NCI-H1417 (cell line): ENCODE data around the gene TEAD1.

ENCODE experiments used
- DNase-seq, 3 experiments: peaks; one replicate each; lab custom pipeline; 2025; lab: John Stamatoyannopoulos, UW

Gene TEAD1

DNA sequence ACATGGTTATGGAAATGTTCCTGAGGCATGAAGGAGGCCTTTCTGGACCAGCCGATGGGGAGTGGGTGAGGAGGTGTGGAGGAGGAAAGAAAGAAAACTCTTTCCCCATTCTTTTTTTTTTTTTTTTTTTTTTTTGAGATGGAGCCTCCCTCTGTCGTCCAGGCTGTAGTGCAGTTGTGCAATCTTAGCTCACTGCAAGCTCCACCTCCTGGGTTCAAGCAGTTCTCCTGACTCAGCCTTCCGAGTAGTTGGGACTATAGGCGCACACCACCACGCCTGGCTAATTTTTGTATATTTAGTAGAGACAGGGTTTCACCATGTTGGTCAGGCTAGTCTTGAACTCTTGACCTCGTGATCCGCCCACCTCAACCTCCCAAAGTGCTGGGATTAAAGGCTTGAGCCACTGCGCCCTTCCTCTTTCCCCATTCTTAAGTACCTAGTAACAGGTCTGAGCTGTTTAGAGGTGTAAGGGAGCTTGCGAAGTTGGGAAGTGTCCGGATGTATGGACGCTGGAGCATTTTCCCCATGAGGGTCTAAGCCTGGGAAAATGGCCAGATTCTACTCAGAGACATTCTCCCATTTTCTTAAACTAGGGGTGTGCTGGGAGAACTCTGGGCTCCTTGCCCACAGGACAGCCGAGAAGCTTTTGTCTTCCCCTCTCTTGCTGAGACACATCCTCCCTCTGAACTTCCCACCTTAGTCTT lies 135.8 kb downstream of the TEAD1 start:
- DNase-seq = no peak

GRCh38 chr11:12810568-12810894 lies 136.3 kb downstream of the TEAD1 start:
- DNase-seq = no peak

DNA sequence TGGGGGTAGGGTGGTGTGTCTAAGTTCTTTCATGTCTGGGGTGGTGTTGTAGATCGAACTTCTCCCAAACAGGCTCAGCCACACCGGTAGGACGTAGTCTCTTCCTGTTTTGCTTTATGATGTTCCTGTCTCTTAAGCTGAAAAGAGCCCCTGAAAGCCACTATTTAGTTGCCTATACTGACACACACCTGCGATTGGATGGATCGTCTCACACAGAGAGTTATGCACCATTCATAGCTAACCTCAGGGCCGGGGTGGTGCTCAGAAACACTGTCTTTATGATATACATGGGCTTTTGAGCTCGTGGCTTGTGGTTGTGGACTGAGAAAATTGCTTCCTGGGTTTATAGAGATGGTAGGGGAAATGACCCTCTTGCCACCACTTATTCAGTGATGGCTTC lies 137.6 kb downstream of the TEAD1 start:
- no peak for DNase-seq

DNA sequence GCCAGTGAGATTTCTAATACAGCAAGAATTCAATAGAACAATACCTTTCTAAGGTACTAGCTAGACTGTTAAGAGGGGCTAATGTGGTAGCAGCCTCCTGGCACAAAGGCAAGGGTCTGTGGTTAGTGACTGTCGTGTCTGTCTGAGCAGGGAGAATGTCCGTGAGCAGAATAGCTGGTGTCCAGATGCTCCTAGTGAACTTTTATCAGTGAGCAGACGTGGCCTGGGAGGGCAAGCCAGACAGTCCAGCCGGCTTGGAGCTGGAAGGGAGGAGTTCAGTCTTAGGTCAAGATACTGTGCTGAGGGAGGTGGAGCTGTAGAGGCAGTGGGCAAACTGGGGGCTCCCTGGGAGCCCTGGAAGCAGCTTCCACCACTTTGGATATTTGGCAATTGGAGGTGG lies 138.6 kb downstream of the TEAD1 start:
- DNase-seq = no peak

- no peak for DNase-seq
Measured at GRCh38 chr11:12813371-12814225, 139.4 kb downstream of the TEAD1 start.

GRCh38 chr11:12815129-12815480 lies 140.9 kb downstream of the TEAD1 start:
- DNase-seq = no peak

DNA sequence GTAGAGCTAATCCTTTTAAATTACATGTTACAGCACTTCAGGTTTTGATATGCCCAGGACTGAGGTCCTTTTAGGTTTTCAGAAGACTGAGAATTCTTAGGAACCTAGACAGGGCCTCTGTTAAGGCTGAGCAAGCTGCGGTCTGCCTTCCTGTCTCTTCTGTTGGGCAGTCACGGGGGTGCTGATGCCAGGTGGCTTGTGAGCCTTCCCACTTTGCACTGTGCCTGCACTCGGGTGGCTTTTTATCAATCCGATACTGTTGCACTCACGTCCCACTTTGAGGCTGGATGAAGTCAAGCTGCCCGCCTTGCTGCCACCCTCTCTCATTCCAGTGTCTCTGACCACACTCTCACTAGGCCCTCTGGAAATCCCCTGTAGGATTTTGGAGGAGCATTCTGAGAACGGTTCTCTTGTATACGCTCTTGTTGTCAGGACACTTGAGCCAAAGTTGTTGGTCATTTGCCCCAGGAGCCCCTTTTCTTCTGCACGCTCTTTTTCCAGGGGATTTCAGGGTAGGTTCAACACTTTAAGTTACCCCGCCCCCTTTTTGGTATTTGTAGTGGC lies 141.8 kb downstream of the TEAD1 start:
- DNase-seq = no peak

DNA sequence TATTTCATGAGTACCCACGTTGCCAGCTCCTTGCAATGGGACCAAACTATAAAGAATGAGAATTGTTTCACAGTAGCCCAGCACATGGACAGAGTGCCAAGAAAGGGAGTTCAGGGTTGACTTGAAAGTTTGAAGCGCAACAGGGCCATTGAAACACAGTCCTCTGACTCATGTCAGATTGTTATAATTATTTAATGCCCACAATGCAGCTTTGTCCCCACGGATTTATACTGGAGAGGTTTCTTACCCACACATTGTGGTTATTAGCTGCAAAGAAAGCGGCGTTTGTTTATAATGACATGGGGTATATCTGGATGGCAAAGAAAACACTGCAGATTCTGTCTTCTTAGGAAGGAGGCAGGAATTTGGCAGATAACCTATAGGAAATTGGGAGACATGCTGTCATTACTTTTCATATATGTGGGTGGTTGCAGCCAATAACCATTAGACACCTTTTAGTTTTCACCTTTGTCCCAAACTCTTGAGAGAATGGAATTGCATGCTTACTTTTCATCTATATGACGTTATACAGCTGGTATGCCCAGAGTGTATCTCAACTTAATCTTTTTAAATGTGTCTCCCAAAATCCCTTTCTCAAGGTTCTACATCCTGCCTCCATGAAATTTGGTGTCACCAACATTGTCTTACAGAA lies 143.6 kb downstream of the TEAD1 start:
- no peak for DNase-seq

DNA sequence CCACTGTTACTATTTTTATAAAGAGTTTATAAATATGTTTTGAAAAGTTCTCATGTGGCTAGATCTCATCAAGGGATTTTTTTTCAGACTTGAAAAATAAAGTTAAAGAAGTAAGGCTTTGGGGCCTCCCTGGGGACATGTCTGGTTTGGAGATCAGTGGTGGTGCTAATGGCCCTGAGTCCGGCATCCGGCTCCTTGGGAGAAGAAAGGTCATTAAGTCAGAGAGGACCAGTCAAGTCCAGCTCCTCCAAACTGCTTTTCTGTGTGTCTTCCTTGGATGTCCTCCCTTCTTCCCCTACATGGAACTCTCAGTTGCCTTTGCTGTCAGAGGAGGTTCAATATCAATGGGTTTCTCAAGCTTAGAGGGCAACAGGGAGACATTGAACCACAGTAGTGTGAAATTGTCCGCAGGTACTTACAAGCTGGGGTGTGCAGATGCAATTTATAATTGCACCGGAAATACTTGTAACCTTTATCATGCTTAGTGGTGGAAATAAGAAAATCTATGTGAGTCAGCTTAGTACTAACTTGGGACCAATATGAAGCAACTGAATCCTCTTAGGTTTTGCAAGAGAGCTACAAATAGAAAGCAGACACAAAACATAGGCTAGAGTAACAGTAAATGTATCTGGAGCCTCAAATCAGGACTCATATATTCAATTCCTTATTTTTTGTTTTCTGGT lies 144.3 kb downstream of the TEAD1 start:
- no peak for DNase-seq

DNA sequence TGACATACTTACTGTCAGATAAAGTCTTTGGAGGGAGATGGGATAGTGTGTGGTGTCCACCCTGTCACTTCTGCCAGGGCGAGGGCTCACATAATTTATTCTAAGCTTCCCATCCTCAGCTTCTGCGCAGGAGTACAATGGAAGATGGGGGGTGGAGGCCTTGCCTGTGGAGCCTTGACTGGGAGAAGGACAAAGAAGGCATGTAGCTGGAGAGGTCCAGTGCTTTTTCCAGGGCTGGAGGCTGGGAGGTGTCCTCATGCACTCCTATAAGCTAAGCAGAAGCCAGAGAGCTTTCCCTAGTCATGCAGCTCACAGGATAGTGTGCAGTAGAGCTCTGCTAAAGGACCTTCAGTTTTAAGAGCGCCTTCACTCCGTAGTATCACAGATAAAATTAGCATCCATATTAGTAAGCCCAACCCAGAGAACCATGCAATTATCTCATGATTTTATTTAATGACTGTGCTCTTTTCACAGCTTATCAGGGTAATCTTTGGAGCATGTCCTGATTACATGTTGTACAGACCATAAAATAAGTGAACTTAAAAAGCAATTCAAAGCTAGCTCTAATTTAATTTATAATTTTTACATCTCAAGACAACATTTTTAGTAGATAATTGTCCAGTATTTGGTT lies 148.3 kb downstream of the TEAD1 start:
- DNase-seq = peak in 2 of 3 experiments; percentile 44 to 72

GRCh38 chr11:12824281-12825041 lies 150.2 kb downstream of the TEAD1 start:
- DNase-seq = peak in 2 of 3 experiments; percentile 59 to 65

- no peak for DNase-seq
Measured at GRCh38 chr11:12826441-12826840, 152.2 kb downstream of the TEAD1 start.

- no peak for DNase-seq
Measured at GRCh38 chr11:12827369-12827768, 153.1 kb downstream of the TEAD1 start.

- DNase-seq = peak; percentile 70 to 96 (median 91)
Measured at GRCh38 chr11:12827929-12828812, 153.9 kb downstream of the TEAD1 start.

- DNase-seq = peak in 1 of 3 experiments; percentile 41
Measured at GRCh38 chr11:12829131-12829530, 154.9 kb downstream of the TEAD1 start.

DNA sequence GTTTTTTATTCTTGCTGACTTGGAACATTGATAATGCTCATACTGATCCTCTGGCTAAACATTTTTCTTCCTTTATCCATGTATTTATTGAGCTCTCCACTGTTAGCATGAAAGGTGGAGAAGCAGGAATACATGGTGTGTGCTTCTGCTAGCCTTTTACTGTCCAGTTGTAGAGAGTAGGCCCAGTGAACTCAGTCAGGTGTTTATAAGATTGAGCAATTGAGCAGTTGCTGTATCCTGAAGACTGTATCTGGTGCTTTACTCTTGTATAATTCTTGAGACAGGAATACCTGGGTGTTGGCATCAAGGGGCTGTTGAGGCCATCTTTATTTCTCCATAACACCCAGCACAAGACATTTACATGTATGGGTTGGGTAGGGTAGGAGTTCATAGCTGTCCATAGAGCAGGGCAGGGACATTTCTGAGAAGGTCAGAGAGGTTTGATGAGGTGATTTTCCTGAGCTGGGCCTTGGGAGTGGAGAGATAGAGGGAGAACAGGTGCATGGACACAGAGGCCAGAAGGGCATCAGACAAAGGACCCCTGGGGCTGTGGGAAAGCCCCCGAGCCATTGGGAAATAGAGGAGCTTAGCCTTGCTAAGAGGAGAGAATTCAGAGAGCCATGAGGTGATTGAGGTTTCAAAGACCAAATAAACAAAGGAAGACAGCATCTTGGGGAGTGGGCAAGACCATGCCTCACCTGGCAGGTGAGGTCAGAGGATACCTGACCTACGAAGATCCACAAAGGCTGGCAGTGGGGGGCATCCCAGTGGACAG lies 155.5 kb downstream of the TEAD1 start:
- no peak for DNase-seq

GRCh38 chr11:12831471-12832202 lies 157.4 kb downstream of the TEAD1 start:
- DNase-seq = peak in 2 of 3 experiments; percentile 90 to 98
